NK-92 treated with Interleukin-12 subunit alpha and Interleukin-12 subunit beta, amount 100 ng/mL, for 24 hours (cell line): Measurements from ENCODE around the gene LDLRAD3.
"Not testable (repeated sequence)": the region's sequence is repeated elsewhere in the genome, so short reads cannot be mapped to it uniquely, and the experiment has no call there.

ENCODE experiments used
- DNase-seq: peaks from one replicate; lab custom pipeline; 2025; lab: John Stamatoyannopoulos, UW

The LDLRAD3 gene

GRCh38 chr11:36164506-36165250 is 220.8 kb downstream of the LDLRAD3 start:
- DNase-seq = no peak

- no peak for DNase-seq
These were observed 221.9 kb downstream of the LDLRAD3 start for GRCh38 chr11:36165621-36166397.

- DNase-seq = no peak
These were observed 223.2 kb downstream of the LDLRAD3 start for GRCh38 chr11:36167073-36167472.

- no peak for DNase-seq
These were observed 223.9 kb downstream of the LDLRAD3 start for GRCh38 chr11:36167729-36168128.

- no peak for DNase-seq
These were observed 234.0 kb downstream of the LDLRAD3 start for GRCh38 chr11:36177836-36178235.

GRCh38 chr11:36186340-36187175 is 242.7 kb downstream of the LDLRAD3 start:
- no peak for DNase-seq

GRCh38 chr11:36187622-36188021 is 243.8 kb downstream of the LDLRAD3 start:
- DNase-seq = no peak

GRCh38 chr11:36189735-36190134 is 245.9 kb downstream of the LDLRAD3 start:
- not testable (repeated sequence) for DNase-seq

GRCh38 chr11:36191941-36192340 is 248.1 kb downstream of the LDLRAD3 start:
- no peak for DNase-seq

- DNase-seq = no peak
These were observed 248.8 kb downstream of the LDLRAD3 start for GRCh38 chr11:36192425-36193289.

- DNase-seq = no peak
These were observed 249.4 kb downstream of the LDLRAD3 start for GRCh38 chr11:36193290-36193619.

- no peak for DNase-seq
These were observed 249.9 kb downstream of the LDLRAD3 start for GRCh38 chr11:36193721-36194120.

GRCh38 chr11:36195496-36196354 is 251.9 kb downstream of the LDLRAD3 start:
- no peak for DNase-seq

GRCh38 chr11:36196411-36196998 is 252.6 kb downstream of the LDLRAD3 start:
- no peak for DNase-seq

GRCh38 chr11:36201411-36201810 is 257.5 kb downstream of the LDLRAD3 start:
- no peak for DNase-seq

- no peak for DNase-seq
These were observed 261.7 kb downstream of the LDLRAD3 start for GRCh38 chr11:36205536-36205935.

- DNase-seq = no peak
These were observed 266.7 kb downstream of the LDLRAD3 start for GRCh38 chr11:36210529-36210928.

- DNase-seq = no peak
These were observed 268.0 kb downstream of the LDLRAD3 start for GRCh38 chr11:36211761-36212430.

- DNase-seq = no peak
These were observed 268.9 kb downstream of the LDLRAD3 start for GRCh38 chr11:36212564-36213392.
